ENCODE data around the gene SZT2.

- no peak for TF ChIP-seq GATA3 (IDR thresholded peaks at IDR 0.05; ENCODE audit: low read depth, low read length)
- no peak for TF ChIP-seq GATA2 (IDR thresholded peaks at IDR 0.05; ENCODE audit: low read depth, low read length)
Measured at GRCh38 chr1:43479414-43479813, 89.7 kb downstream of the SZT2 start.
